ENCODE measurements around the gene TAS2R20.

DNA sequence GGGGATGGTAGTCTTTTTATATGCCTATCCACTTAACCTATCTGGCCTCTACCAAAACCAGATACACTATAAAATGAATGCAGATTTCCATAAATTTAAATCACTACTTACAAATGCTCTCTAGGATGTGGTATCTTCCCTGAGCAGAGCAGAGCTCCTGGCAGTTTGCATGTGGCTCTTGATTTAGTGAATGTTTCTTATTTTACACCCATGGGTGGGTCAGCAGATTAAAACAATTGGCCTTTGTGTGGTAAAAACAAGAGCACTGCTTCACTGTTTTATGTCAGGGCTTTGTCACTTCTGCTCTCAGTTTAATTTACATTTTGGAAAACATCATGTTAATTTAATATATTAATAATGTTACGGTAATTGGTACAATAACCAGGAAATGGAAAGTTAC, 18.8 kb upstream of the TAS2R20 start:
- TF ChIP-seq POLR2A (IDR thresholded peaks at IDR 0.05; ENCODE audit: low read length) (no peak), GATA1 (IDR thresholded peaks at IDR 0.05; ENCODE audit: low read depth, low read length) (no peak)

Measured in erythroblast (primary cell).